ENCODE measurements around the gene ASTL.

GRCh38 chr2:96175951-96176350 is 37.6 kb upstream of the ASTL start:
- TF ChIP-seq CTCF (IDR thresholded peaks at IDR 0.05; ENCODE audit: low read depth, low read length) = no peak
- TF ChIP-seq POLR2A (IDR thresholded peaks at IDR 0.05; ENCODE audit: extremely low read depth, insufficient read length) = no peak
- TF ChIP-seq MAX (IDR thresholded peaks at IDR 0.05; ENCODE audit: low read depth, low read length) = no peak

Data from NB4 (cell line).